Smooth muscle cell (in vitro differentiated cells): ENCODE results near the gene ADCY3. TPM values are rescaled to one million over a fixed set of nuclear protein-coding genes. Genes with fewer than 3 reads are reported as not detected.

Experiments
- DNase-seq: peaks from one replicate; lab custom pipeline; 2025; ENCODE audit not compliant: unreplicated experiment; lab: John Stamatoyannopoulos, UW
- H2AFZ ChIP-seq: fragments of 200-600 bp; sonication (generic); 2 replicates; pipeline ENCODE4 v1.6.0; 2016; ENCODE audit warnings: antibody characterized with exemption, low read depth, mild to moderate bottlenecking
- H3F3A ChIP-seq: fragments of 200-600 bp; sonication (generic); 2 replicates; pipeline ENCODE4 v1.6.0; 2017; ENCODE audit warnings: antibody characterized with exemption, low read depth
- H3K27ac ChIP-seq: fragments of 200-600 bp; sonication (generic); 2 replicates; pipeline ENCODE4 v1.5.1; 2016; ENCODE audit warnings: low read depth, mild to moderate bottlenecking
- H3K27me3 ChIP-seq: fragments of 200-600 bp; sonication (generic); 2 replicates; pipeline ENCODE4 v1.6.1; 2016; ENCODE audit warnings: low read depth, mild to moderate bottlenecking
- H3K36me3 ChIP-seq: fragments of 200-600 bp; sonication (generic); 2 replicates; pipeline ENCODE4 v1.5.1; 2016; ENCODE audit warnings: low read depth
- H3K4me1 ChIP-seq: fragments of 200-600 bp; sonication (generic); 2 replicates; pipeline ENCODE4 v1.5.1; 2016; ENCODE audit warnings: low read depth
- H3K4me2 ChIP-seq: fragments of 200-600 bp; sonication (generic); 2 replicates; pipeline ENCODE4 v1.6.0; 2016; ENCODE audit warnings: mild to moderate bottlenecking
- H3K4me3 ChIP-seq: fragments of 200-600 bp; sonication (generic); 2 replicates; pipeline ENCODE4 v1.5.1; 2016; ENCODE audit warnings: mild to moderate bottlenecking
- H3K79me2 ChIP-seq: fragments of 200-600 bp; sonication (generic); 2 replicates; pipeline ENCODE4 v1.6.0; 2016; ENCODE audit warnings: low read depth, mild to moderate bottlenecking
- H3K9ac ChIP-seq: fragments of 200-600 bp; sonication (generic); 2 replicates; pipeline ENCODE4 v1.6.0; 2016; ENCODE audit warnings: low read depth
- H3K9me3 ChIP-seq: fragments of 200-600 bp; sonication (generic); replicated peaks from 2 replicates; pipeline ENCODE4 v1.5.1; 2016; ENCODE audit warnings: low read depth
- H4K20me1 ChIP-seq: fragments of 200-600 bp; sonication (generic); 2 replicates; pipeline ENCODE4 v1.6.0; 2016; ENCODE audit warnings: low read depth
- WGBS: methylation state at CpG from one replicate; pipeline ENCODE4 v1.1.7; 2016; ENCODE audit warnings: low lambda C conversion rate; 5-methylcytosine and 5-hydroxymethylcytosine counted together
- polyA plus RNA-seq: library from polyadenylated mRNA; unstranded; fragments of >200 nt; fragmentation: Nextera tagmentation; extraction: Ambion mirVana; gene quantifications from 2 replicates; pipeline ENCODE4 v1.2.1, GENCODE V29; 2016
- total RNA-seq: library from RNA; depleted of rRNA; stranded (reverse); fragments of >200 nt; gene quantifications from 2 replicates; pipeline ENCODE4 v1.2.3, GENCODE V29; 2014
- TF ChIP-seq, protein P1 (sequence below): fragments of 200-600 bp; sonication (generic); IDR thresholded peaks from 2 replicates; pipeline ENCODE4 v1.5.1; 2017; ENCODE audit warnings: borderline replicate concordance, mild to moderate bottlenecking, antibody characterized with exemption; ENCODE audit not compliant: insufficient read depth, poor library complexity, severe bottlenecking

Gene ADCY3
- total and polyA plus RNA-seq, 2 experiments from 2014 or later = 20.8 to 41.7 TPM

DNA sequence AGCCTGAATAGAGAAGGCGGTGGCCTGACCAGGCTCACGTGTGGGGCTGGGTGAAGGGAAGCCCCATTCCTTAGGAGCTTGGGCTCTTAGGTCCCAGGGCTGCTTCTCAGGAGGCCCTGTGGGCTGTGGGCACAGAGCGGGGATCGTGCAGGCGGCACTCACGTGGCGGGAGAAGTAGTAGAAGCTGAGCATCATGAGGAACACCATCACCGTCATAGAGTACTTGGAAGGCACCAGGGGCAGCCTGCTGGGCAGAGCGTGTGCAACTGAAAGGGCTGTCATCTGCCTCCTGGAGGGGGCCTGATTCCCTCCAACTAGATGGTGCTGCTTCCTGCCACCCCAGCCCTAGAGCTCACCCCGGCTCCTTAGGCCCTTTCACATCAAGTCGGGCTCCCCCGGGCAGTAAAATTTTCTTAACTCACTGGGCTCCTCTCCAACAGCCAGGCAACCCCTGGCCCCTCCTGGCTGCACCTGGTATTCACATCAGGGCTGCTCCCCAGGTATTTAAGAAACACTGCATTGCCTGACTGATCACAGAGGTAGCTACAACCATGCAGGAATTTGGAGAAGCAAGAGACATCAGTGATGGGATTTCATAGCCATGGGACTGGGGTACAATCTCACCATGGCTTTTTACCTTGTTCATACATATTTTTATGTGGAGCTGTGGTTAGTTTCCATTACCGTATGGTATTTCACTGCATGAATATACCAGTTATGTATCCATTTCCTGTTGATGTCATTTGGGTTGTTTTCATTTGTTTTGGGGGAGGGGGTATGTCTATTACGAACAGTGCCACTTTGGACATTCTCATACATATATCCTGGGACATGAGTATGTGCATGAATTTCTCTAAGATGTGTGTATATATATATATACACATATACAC is 93.9 kb downstream of the ADCY3 start:
- no peak overlapping the region for H3K4me3 ChIP-seq
- WGBS = 94% methylated on average over 14 of the region's 14 CpGs

GRCh38 chr2:24824966-24825882 is 94.8 kb downstream of the ADCY3 start:
- H3K4me3 ChIP-seq = no peak overlapping the region
- H3K9me3 ChIP-seq = no peaks in the 10 kb centered on the region
- H3K79me2 ChIP-seq = no peaks in the 10 kb centered on the region
- H4K20me1 ChIP-seq = no peaks in the 10 kb centered on the region
- no peak overlapping the region for H3K9ac ChIP-seq
- H3K4me1 ChIP-seq = peaks cover 9% of the 10 kb centered on the region
- DNase-seq = no peak
- H3F3A ChIP-seq = no peaks in the 10 kb centered on the region
- no peaks in the 10 kb centered on the region for H3K36me3 ChIP-seq
- TF ChIP-seq, protein P1, sequence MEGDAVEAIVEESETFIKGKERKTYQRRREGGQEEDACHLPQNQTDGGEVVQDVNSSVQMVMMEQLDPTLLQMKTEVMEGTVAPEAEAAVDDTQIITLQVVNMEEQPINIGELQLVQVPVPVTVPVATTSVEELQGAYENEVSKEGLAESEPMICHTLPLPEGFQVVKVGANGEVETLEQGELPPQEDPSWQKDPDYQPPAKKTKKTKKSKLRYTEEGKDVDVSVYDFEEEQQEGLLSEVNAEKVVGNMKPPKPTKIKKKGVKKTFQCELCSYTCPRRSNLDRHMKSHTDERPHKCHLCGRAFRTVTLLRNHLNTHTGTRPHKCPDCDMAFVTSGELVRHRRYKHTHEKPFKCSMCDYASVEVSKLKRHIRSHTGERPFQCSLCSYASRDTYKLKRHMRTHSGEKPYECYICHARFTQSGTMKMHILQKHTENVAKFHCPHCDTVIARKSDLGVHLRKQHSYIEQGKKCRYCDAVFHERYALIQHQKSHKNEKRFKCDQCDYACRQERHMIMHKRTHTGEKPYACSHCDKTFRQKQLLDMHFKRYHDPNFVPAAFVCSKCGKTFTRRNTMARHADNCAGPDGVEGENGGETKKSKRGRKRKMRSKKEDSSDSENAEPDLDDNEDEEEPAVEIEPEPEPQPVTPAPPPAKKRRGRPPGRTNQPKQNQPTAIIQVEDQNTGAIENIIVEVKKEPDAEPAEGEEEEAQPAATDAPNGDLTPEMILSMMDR = peak; percentile 45
- H3K27me3 ChIP-seq = no peaks in the 10 kb centered on the region
- over 99% methylated on average over 15 of the region's 16 CpGs for WGBS
- no peak overlapping the region for H3K4me2 ChIP-seq
- H2AFZ ChIP-seq = no peak overlapping the region
- H3K27ac ChIP-seq = no peak overlapping the region

More for the DNA sequence above, 93.9 kb downstream of the ADCY3 start:
- Histone ChIP-seq H3K4me2 (no peak overlapping the region), H3K9ac (no peak overlapping the region), H3K4me1 (peaks cover 9% of the 10 kb centered on the region), H3K36me3 (no peaks in the 10 kb centered on the region), H3K79me2 (no peaks in the 10 kb centered on the region), H3K27ac (no peak overlapping the region), H4K20me1 (no peaks in the 10 kb centered on the region), H3K27me3 (no peaks in the 10 kb centered on the region), H2AFZ (no peak overlapping the region), H3K9me3 (no peaks in the 10 kb centered on the region), H3F3A (no peaks in the 10 kb centered on the region)
- TF ChIP-seq, protein P1 = no peak
- no peak for DNase-seq

DNA sequence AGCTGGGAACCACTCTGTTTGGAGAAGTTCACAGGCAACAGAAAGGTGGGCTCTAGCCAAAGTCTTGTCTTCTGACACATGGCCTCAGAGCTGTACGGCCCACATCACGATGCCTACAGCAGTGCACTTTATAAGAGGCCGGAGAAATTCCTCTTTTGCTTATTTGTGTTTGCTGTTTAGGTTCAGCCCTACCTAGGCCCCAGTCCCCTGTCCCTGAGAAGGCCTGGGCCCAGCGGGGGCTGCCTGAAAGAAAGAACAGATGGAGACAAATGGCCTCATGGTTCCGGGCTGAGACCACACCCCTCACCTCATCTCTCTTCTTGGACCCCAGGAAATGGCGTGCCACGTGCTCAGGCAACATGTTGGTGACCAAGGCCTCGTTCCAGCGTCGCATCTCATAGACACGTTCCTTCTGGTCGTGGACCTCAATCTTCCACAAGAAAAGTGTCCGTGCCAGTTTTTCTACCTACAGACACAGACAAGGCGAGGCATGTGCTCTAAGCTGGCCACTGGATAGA is 95.9 kb downstream of the ADCY3 start:
- H3K4me1 ChIP-seq = peaks cover 9% of the 10 kb centered on the region
- H3K4me3 ChIP-seq = no peak overlapping the region
- DNase-seq = no peak
- no peaks in the 10 kb centered on the region for H3K27me3 ChIP-seq
- 95% methylated on average over 14 of the region's 14 CpGs for WGBS
- no peaks in the 10 kb centered on the region for H3K36me3 ChIP-seq
- H2AFZ ChIP-seq = no peak overlapping the region
- H3K9me3 ChIP-seq = no peaks in the 10 kb centered on the region
- H3K27ac ChIP-seq = no peak overlapping the region
- no peak overlapping the region for H3K9ac ChIP-seq
- H4K20me1 ChIP-seq = no peaks in the 10 kb centered on the region
- H3K79me2 ChIP-seq = no peaks in the 10 kb centered on the region
- TF ChIP-seq, protein P1 = no peak
- no peaks in the 10 kb centered on the region for H3F3A ChIP-seq
- no peak overlapping the region for H3K4me2 ChIP-seq
